GM21723 (cell line): ENCODE measurements around the gene CTBP1.
"Not testable (repeated sequence)": the region's sequence is repeated elsewhere in the genome, so short reads cannot be mapped to it uniquely, and the experiment has no call there.

Source experiments
- ATAC-seq: cut with Tn5 transposase; IDR thresholded peaks from one replicate; pipeline ENCODE4 v1.9.1; 2021; ENCODE audit warnings: mild to moderate bottlenecking, moderate library complexity; ENCODE audit not compliant: unreplicated experiment

CTBP1 gene

GRCh38 chr4:1248245-1249147 lies at the start of gene CTBP1:
CTBP1 (minus strand) TSS chr4:1249130; CDS start chr4:1241331, 7,799 bp downstream.
- peak; percentile 38 for ATAC-seq

GRCh38 chr4:1298461-1298860 lies 49.5 kb upstream of the CTBP1 start:
- ATAC-seq, result no peak

GRCh38 chr4:1297456-1298325 lies 48.8 kb upstream of the CTBP1 start:
- ATAC-seq, result no peak

- ATAC-seq, result no peak
These were observed 48.1 kb upstream of the CTBP1 start for GRCh38 chr4:1297023-1297395.

GRCh38 chr4:1296324-1297022 lies 47.5 kb upstream of the CTBP1 start:
- no peak for ATAC-seq

GRCh38 chr4:1295405-1296055 lies 46.6 kb upstream of the CTBP1 start:
- no peak for ATAC-seq

- no peak for ATAC-seq
These were observed 46.0 kb upstream of the CTBP1 start for GRCh38 chr4:1294891-1295290.

GRCh38 chr4:1294424-1294823 lies 45.5 kb upstream of the CTBP1 start:
- ATAC-seq, result no peak

- ATAC-seq, result no peak
These were observed 45.1 kb upstream of the CTBP1 start for GRCh38 chr4:1293991-1294390.

- no peak for ATAC-seq
These were observed 44.6 kb upstream of the CTBP1 start for GRCh38 chr4:1293531-1293941.

GRCh38 chr4:1292703-1293011 lies 43.7 kb upstream of the CTBP1 start:
- ATAC-seq, result not testable (repeated sequence)

GRCh38 chr4:1291996-1292702 lies 43.2 kb upstream of the CTBP1 start:
- no peak for ATAC-seq

- no peak for ATAC-seq
These were observed 42.2 kb upstream of the CTBP1 start for GRCh38 chr4:1291091-1291490.

- peak; percentile 2 for ATAC-seq
These were observed 41.4 kb upstream of the CTBP1 start for GRCh38 chr4:1290165-1290977.

GRCh38 chr4:1289207-1290164 lies 40.6 kb upstream of the CTBP1 start, which contains the start of gene MAEA:
MAEA (plus strand) TSS chr4:1289891; CDS start chr4:1289914, 23 bp downstream.
- ATAC-seq, result peak; percentile 92

- ATAC-seq, result no peak
These were observed 39.9 kb upstream of the CTBP1 start for GRCh38 chr4:1288786-1289185.

GRCh38 chr4:1285790-1286553 lies 37.0 kb upstream of the CTBP1 start:
- ATAC-seq, result no peak
